ENCODE data around the gene AHCYL2.

DNA sequence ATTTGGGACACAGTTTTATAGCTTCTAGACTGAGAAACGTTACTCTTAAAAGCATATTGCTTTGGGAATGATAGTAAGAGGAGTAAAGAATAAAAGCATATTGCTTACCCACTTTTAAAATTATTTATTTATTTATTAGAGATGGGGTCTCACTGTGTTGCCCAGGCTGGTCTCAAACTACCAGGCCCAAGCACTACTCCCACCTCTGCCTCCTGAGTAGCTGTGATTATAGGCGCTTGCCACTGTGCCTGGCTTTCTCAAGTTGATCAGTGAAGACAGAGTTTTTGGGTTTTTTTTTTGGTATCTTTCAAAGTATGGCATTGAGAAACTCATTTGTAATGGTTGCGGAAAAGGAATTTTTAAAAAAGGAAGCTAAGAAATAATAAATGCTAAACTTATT is 68.0 kb downstream of the AHCYL2 start:
- TF ChIP-seq, protein P1, sequence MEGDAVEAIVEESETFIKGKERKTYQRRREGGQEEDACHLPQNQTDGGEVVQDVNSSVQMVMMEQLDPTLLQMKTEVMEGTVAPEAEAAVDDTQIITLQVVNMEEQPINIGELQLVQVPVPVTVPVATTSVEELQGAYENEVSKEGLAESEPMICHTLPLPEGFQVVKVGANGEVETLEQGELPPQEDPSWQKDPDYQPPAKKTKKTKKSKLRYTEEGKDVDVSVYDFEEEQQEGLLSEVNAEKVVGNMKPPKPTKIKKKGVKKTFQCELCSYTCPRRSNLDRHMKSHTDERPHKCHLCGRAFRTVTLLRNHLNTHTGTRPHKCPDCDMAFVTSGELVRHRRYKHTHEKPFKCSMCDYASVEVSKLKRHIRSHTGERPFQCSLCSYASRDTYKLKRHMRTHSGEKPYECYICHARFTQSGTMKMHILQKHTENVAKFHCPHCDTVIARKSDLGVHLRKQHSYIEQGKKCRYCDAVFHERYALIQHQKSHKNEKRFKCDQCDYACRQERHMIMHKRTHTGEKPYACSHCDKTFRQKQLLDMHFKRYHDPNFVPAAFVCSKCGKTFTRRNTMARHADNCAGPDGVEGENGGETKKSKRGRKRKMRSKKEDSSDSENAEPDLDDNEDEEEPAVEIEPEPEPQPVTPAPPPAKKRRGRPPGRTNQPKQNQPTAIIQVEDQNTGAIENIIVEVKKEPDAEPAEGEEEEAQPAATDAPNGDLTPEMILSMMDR (IDR thresholded peaks at IDR 0.05; ENCODE audit: low read length), result no peak
- no peak for TF ChIP-seq EZH2 (IDR thresholded peaks at IDR 0.05; ENCODE audit: borderline replicate concordance, low read length)

Measured in OCI-LY1 (cell line).